ENCODE results near the gene PROZ. TPM values are rescaled to one million over a fixed set of nuclear protein-coding genes. Genes with fewer than 3 reads are reported as not detected.

Gene PROZ
- total RNA-seq, 2 donors from 2014 or later: not detected

DNA sequence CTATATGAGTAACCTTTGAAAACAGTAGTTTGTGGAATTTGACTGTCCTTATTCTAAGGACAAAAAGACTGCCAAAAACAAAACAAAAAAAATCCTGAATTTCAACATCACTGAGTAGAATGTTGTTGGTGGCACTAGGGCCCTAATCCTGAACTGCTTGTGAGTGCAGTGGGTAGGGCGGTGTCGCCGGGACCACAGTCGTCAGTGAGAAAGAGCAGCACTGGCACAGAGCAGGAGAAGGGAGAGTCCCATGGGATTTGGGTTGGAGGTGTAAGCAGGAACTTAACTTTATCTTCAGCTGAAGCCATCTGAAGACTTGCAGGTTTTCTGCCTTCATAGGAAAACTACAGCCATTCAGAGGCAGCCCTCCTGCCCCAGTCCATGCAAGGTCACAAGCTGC is 44.5 kb downstream of the PROZ start:
- no peak for DNase-seq (ENCODE audit: low spot score)
- H3K4me3 ChIP-seq: no peak overlapping the region
- TF ChIP-seq, protein P1, sequence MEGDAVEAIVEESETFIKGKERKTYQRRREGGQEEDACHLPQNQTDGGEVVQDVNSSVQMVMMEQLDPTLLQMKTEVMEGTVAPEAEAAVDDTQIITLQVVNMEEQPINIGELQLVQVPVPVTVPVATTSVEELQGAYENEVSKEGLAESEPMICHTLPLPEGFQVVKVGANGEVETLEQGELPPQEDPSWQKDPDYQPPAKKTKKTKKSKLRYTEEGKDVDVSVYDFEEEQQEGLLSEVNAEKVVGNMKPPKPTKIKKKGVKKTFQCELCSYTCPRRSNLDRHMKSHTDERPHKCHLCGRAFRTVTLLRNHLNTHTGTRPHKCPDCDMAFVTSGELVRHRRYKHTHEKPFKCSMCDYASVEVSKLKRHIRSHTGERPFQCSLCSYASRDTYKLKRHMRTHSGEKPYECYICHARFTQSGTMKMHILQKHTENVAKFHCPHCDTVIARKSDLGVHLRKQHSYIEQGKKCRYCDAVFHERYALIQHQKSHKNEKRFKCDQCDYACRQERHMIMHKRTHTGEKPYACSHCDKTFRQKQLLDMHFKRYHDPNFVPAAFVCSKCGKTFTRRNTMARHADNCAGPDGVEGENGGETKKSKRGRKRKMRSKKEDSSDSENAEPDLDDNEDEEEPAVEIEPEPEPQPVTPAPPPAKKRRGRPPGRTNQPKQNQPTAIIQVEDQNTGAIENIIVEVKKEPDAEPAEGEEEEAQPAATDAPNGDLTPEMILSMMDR (IDR thresholded peaks at IDR 0.05): no peak
- no peak for TF ChIP-seq POLR2AphosphoS5 (IDR thresholded peaks at IDR 0.05)
- TF ChIP-seq POLR2A (IDR thresholded peaks at IDR 0.05): no peak
- WGBS: 90% methylated on average over 4 of the region's 4 CpGs
- H3K27ac ChIP-seq: no peak overlapping the region
- H3K27me3 ChIP-seq (replicated peaks; ENCODE audit: insufficient read depth): no peaks in the 10 kb centered on the region
- H3K36me3 ChIP-seq: no peaks in the 10 kb centered on the region
- intact Hi-C loops (cut with DNase I): no loop called here
- H3K4me1 ChIP-seq (replicated peaks): peaks cover under 1% of the 10 kb centered on the region
- H3K9me3 ChIP-seq: no peaks in the 10 kb centered on the region

DNA sequence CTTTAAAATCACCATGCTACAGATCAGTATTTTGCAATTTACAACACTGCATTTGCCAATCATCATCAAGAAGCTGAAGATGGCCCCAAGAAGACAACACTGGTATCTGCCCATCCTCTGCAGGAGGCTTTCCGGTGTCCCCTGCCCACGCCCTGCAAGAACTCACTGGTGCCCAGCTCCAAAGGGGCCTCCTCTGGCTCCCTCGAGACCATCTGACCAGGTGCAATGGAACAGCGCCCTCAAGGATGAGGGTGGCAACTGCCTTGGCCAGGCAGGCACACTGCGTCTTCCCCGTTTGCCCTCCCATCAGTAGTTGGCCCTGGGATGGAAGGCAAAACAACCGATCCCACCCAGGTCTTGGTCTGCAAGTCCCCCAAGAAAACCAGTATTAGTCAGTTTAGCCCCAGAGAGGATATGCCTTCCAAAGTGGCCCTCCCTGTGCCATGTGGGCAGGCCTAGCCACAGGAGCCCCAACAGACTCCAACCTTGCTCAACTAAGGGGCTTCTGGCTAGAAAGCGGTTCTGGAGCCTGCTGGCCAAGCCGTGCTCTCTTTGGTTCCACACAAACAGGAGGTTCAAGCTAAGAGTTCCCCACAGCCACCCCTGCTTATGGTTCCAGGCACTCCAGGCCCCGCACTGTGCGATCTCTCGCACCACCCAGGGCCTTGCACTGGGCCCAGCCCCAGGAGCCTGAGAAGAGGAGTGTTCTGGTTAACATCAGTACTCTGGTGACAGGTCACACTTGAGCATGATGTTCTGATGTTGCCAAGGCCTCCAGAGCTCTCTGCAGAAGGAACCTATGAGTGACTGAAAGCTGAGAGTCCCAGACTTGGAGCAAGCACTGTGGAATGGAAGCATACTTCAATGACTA is 45.3 kb downstream of the PROZ start:
- 96% methylated on average over 12 of the region's 12 CpGs for WGBS
- intact Hi-C loops (cut with DNase I): no loop called here
- no peak overlapping the region for H3K27ac ChIP-seq
- no peaks in the 10 kb centered on the region for H3K9me3 ChIP-seq
- TF ChIP-seq POLR2AphosphoS5 (IDR thresholded peaks at IDR 0.05) (no peak), POLR2A (IDR thresholded peaks at IDR 0.05) (no peak)
- TF ChIP-seq, protein P1 (IDR thresholded peaks at IDR 0.05): no peak
- H3K4me1 ChIP-seq (replicated peaks): no peaks in the 10 kb centered on the region
- no peak overlapping the region for H3K4me3 ChIP-seq
- no peaks in the 10 kb centered on the region for H3K27me3 ChIP-seq (replicated peaks; ENCODE audit: insufficient read depth)
- no peak for DNase-seq (ENCODE audit: low spot score)
- no peaks in the 10 kb centered on the region for H3K36me3 ChIP-seq

DNA sequence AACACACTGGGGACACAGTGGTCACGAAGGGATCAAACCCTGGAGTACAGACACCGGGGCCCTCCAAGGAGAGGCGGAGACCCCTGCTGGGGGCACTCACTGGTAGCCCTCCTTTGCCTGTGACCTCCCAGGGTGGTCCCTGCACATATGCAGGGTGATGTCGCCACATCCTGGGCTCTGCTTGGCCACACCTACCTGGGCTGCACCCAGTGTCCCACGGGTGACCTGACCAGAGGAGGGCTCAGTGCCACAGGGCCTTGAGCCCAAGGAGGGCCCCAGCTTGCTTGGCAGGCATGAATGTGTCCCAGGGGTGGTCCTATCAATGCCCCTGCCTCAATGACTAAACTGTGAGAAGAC is 45.9 kb downstream of the PROZ start:
- Histone ChIP-seq H3K27ac (no peak overlapping the region), H3K9me3 (no peaks in the 10 kb centered on the region), H3K36me3 (no peaks in the 10 kb centered on the region), H3K27me3 (replicated peaks; ENCODE audit: insufficient read depth) (no peaks in the 10 kb centered on the region), H3K4me3 (no peak overlapping the region), H3K4me1 (replicated peaks) (no peaks in the 10 kb centered on the region)
- TF ChIP-seq, protein P1 (IDR thresholded peaks at IDR 0.05): no peak
- TF ChIP-seq POLR2A (IDR thresholded peaks at IDR 0.05) (no peak), POLR2AphosphoS5 (IDR thresholded peaks at IDR 0.05) (no peak)
- WGBS: 80% methylated on average over 4 of the region's 5 CpGs
- intact Hi-C loops (cut with DNase I): no loop called here
- no peak for DNase-seq (ENCODE audit: low spot score)

DNA sequence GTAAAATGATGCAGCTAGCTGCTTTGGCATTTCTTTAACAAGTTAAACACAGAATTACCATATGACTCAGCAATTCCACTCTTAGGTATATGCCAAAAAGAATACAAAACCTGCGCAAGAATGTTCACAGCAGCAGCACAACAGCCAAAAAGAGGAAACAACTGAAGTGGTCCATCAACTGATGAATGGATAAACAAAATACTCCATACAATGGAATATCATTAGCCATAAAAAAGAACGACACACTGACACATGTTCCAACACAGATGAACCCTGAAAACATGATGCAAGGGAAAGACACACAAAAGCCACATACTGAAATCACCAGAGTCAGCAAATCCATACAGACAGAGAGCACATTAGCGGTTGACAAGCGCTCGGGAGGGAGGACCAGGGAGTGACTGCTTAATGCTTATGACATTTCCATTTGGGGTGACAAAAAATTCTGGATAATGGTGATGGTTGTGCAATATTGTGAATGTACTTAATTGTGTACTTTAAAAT is 47.0 kb downstream of the PROZ start:
- no peaks in the 10 kb centered on the region for H3K27me3 ChIP-seq (replicated peaks; ENCODE audit: insufficient read depth)
- TF ChIP-seq POLR2AphosphoS5 (IDR thresholded peaks at IDR 0.05): no peak
- no peak for TF ChIP-seq POLR2A (IDR thresholded peaks at IDR 0.05)
- intact Hi-C loops (cut with DNase I): loop anchor here (5.0 kb wide), 2 partner anchors 48 to 92 kb away; partner anchors contain the start of genes LAMP1 and PROZ
- H3K27ac ChIP-seq: no peak overlapping the region
- no peak for DNase-seq (ENCODE audit: low spot score)
- no peaks in the 10 kb centered on the region for H3K4me1 ChIP-seq (replicated peaks)
- 73% methylated on average over 5 of the region's 5 CpGs for WGBS
- no peaks in the 10 kb centered on the region for H3K36me3 ChIP-seq
- H3K9me3 ChIP-seq: no peaks in the 10 kb centered on the region
- no peak overlapping the region for H3K4me3 ChIP-seq

DNA sequence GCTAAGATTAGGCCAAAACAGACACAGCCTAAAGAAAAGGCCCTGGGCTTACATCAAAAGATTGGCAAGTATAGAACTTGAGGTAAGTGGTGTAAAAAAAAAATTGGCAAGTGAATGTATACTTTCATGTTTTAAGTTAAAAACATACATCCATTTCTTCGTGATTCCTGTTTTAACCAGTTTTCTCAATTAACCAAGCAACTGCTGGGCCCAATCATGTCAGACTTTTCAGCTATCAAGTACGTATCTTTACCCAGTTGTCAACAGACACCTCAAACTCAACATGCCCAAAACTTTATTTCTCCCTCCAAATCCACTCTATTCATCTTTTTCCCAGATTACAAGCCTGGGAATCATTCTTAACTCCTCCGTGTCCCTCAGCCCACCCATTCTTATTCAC is 49.0 kb downstream of the PROZ start:
- TF ChIP-seq POLR2A (IDR thresholded peaks at IDR 0.05) (no peak), POLR2AphosphoS5 (IDR thresholded peaks at IDR 0.05) (no peak)
- TF ChIP-seq, protein P1 (IDR thresholded peaks at IDR 0.05): no peak
- Histone ChIP-seq H3K4me3 (peak overlapping the region; percentile 94 to 96), H3K4me1 (replicated peaks) (peaks cover 11% of the 10 kb centered on the region), H3K27ac (peak overlapping the region; percentile 99), H3K36me3 (no peaks in the 10 kb centered on the region), H3K27me3 (replicated peaks; ENCODE audit: insufficient read depth) (no peaks in the 10 kb centered on the region), H3K9me3 (no peaks in the 10 kb centered on the region)
- 21% methylated on average over 3 of the region's 3 CpGs for WGBS
- intact Hi-C loops (cut with DNase I): loop anchor here (5.0 kb wide), 2 partner anchors 50 to 90 kb away; partner anchors contain the start of genes LAMP1 and PROZ
- no peak for DNase-seq (ENCODE audit: low spot score)
